ENCODE results near the gene MAMLD1.

MAMLD1 gene

GRCh38 chrX:150543230-150544155, 180.4 kb downstream of the MAMLD1 start:
- in situ Hi-C loops (cut with MboI; ENCODE audit: low pct_unique_long_range_greater_than_20kb, low sequenced_read_pairs, unreplicated experiment), result no loop called here
- DNase-seq (ENCODE audit: low spot score), result peak; percentile 61
- TF ChIP-seq CTCF (IDR thresholded peaks at IDR 0.05; ENCODE audit: extremely low read depth, insufficient read depth, missing control alignments), result no peak

DNA sequence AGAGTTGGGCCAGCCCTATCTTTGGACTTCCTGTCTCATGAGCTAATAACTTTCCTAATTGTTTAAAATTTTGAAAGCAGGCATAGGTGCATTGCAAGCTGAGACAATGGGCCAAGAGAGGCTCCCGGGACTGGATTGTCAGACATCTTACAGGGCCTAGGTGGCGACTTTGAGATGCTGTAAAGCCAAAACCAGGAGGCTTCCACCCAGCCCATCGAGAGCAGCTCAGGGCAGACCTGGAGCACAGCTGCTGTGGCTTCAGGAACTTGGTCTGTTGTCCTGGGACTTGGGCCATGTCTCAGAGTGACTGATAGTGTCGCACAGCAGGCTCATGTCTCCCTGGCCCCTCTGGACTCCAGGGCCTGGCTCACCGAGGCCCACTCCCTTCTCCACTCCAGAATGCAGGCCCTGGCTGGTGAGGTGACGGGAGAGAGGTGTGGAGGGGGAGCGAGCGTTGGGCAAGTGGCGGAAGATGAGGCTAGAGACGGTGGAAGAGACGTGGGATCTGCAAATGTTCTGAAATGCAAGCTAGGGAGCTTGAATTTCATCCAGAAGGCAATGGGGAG, 181.2 kb downstream of the MAMLD1 start:
- TF ChIP-seq CTCF (IDR thresholded peaks at IDR 0.05; ENCODE audit: extremely low read depth, insufficient read depth, missing control alignments), result peak; percentile 24
- no peak for DNase-seq (ENCODE audit: low spot score)
- in situ Hi-C loops (cut with MboI; ENCODE audit: low pct_unique_long_range_greater_than_20kb, low sequenced_read_pairs, unreplicated experiment), result no loop called here

DNA sequence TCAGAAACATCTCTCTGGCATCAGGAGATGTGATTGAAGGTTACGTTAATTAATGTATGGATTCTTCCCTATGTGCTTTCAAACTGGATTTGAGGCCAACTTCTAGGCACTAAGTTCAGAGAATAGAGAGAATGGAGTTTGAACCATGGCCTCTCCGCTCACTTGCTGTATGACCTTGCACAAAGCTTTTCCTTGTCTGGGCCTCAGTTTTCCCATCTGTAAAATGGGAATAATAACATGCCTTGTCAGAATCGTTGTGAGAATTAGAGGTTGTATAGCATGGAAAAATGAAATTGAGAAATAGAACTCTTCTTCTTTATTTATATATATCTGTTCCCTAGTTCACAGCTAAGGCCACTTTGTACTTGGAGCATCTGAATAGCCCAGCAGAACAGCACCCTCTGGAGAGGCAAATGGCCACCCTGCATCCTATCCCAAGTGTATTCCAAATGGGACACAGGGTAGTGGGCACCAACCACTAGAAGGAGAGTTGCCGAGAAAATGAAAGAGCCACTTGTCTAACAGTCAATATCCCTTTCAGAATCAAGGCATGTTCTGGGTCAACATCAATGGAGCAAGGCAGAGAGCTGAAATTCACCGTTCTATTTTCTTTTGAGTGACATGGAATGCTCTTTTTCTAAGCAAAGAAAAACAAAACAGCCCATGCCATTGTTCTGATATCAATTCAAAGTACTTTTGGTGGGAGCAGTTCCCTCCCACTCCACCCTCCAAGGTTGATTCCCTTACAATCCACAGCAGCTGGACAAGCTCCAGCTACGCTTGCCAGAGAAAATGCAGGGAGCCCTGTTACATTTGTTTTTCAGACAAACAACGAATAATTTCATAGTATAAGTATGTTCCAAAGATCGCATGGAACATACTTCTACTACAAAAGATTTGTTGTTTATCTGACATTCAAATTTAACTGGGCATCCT, 182.0 kb downstream of the MAMLD1 start:
- no peak for TF ChIP-seq CTCF (IDR thresholded peaks at IDR 0.05; ENCODE audit: extremely low read depth, insufficient read depth, missing control alignments)
- no peak for DNase-seq (ENCODE audit: low spot score)
- in situ Hi-C loops (cut with MboI; ENCODE audit: low pct_unique_long_range_greater_than_20kb, low sequenced_read_pairs, unreplicated experiment), result no loop called here

GRCh38 chrX:150546711-150547153, 183.6 kb downstream of the MAMLD1 start:
- DNase-seq (ENCODE audit: low spot score), result no peak
- no peak for TF ChIP-seq CTCF (IDR thresholded peaks at IDR 0.05; ENCODE audit: extremely low read depth, insufficient read depth, missing control alignments)
- in situ Hi-C loops (cut with MboI; ENCODE audit: low pct_unique_long_range_greater_than_20kb, low sequenced_read_pairs, unreplicated experiment), result no loop called here

DNA sequence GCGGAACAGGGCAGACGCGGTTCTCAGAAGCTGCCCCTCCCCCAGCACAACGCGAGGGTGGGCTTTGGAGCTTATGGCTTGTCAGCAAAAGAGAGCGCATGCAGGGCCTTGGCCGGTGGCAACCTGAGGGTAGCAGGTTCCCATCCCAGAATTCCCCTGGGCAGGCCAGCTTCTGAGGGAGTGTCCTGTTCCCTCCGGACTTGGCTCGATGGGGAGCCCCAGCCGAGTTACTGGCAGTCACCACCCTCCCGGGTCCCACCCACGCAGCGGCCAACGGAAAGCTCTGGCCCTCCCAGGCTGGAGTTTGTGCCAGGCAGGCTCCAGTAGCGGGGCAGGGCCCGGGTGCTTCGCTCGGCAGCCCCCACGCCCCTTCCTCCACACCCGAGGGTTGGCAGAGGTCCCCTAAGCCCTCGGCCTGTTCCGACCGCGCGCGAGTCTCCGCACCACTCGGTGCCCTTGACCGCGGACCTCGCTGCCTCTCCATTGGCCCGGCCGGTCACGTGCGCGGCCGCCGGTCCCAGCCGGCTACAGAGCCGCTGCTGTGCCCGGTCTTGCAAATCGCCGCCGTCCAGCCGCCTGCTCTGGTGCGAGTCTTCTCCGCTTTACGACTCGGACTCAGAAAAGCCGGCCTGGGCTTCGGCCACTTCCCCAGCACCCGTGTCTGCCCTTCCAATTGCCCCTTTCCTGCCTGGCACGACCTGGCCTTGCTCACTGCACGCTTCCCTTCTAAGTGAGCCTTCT, 184.4 kb downstream of the MAMLD1 start:
- TF ChIP-seq CTCF (IDR thresholded peaks at IDR 0.05; ENCODE audit: extremely low read depth, insufficient read depth, missing control alignments), result no peak
- peak; percentile 53 for DNase-seq (ENCODE audit: low spot score)
- in situ Hi-C loops (cut with MboI; ENCODE audit: low pct_unique_long_range_greater_than_20kb, low sequenced_read_pairs, unreplicated experiment), result no loop called here

Measured in GM13977 (cell line).